Testis (tissue), 3 donors: ENCODE results near the gene CLPTM1L. TPM values are rescaled to one million over a fixed set of nuclear protein-coding genes. Genes with fewer than 3 reads are reported as not detected.

Source experiments
- DNase-seq: peaks from one replicate; pipeline ENCODE4 v3.0.0-alpha.2; 2019
- H3K27ac ChIP-seq, 2 donors: fragments of 200-600 bp; sonication (generic); one replicate each; pipeline ENCODE4 v1.5.1; 2019
- H3K27me3 ChIP-seq: fragments of 200-600 bp; sonication (generic); one replicate; pipeline ENCODE4 v1.5.1; 2019
- H3K36me3 ChIP-seq: fragments of 200-600 bp; sonication (generic); one replicate; pipeline ENCODE4 v1.5.1; 2017; ENCODE audit warnings: low read depth; ENCODE audit errors: missing control alignments
- H3K4me1 ChIP-seq: fragments of 200-600 bp; sonication (generic); one replicate; pipeline ENCODE4 v1.5.1; 2019
- H3K4me3 ChIP-seq, 2 donors: fragments of 200-600 bp; sonication (generic); one replicate each; pipeline ENCODE4 v1.5.1; 2017 to 2019
- H3K9me3 ChIP-seq: fragments of 200-600 bp; sonication (generic); one replicate; pipeline ENCODE4 v1.5.1; 2017
- POLR2A ChIP-seq: fragments of 450-650 bp; IDR thresholded peaks from one replicate; pipeline ENCODE4 v1.6.1; 2017; ENCODE audit warnings: antibody characterized with exemption, mild to moderate bottlenecking, moderate library complexity
- WGBS, 2 donors: methylation state at CpG; one replicate each; pipeline ENCODE4 v1.1.5; 2018; 5-methylcytosine and 5-hydroxymethylcytosine counted together
- intact Hi-C: fragments of 100-400 bp; cut with DNase I; formaldehyde crosslinking; loops from one replicate; pipeline ENCODE4 v1.15.1; 2023; ENCODE audit warnings: low total_unique reads
- polyA plus RNA-seq: library from polyadenylated mRNA; stranded (reverse); fragments of 350-450 nt; fragmentation: Illumina TruSeq; extraction: RNeasy Lipid Tissue Mini Kit (QIAGEN cat#74804); gene quantifications from one replicate; pipeline ENCODE4 v1.2.3, GENCODE V29; 2014; ENCODE audit warnings: low read depth, low replicate concordance; ENCODE audit not compliant: insufficient read depth
- total RNA-seq, 2 donors: library from RNA; depleted of rRNA; stranded (reverse); fragments of >200 nt; gene quantifications; one replicate each; pipeline ENCODE4 v1.2.3, GENCODE V29; 2016
- TF ChIP-seq, protein P1 (sequence below), 3 experiments: fragments of 450-650 bp in 2 of 3; fragments of 200-600 bp in 1 of 3; sonication (generic) in 1 of 3; IDR thresholded peaks; one replicate each; pipeline ENCODE4 v1.5.1; 2016 to 2019; ENCODE audit warnings: antibody characterized with exemption in 3 of 3, mild to moderate bottlenecking in 2 of 3, moderate library complexity in 1 of 3

CLPTM1L gene
- total and polyA plus RNA-seq, 3 donors from 2014 or later, result 148 to 170 (median 150) TPM

- H3K9me3 ChIP-seq, result no peaks in the 10 kb centered on the region
- WGBS, 2 donors, result 93 to 95% methylated on average over 18 to 22 of the region's 22 CpGs
- no peak for DNase-seq
- intact Hi-C loops, result no loop called here
- H3K27me3 ChIP-seq, result no peaks in the 10 kb centered on the region
- H3K4me3 ChIP-seq, result no peak overlapping the region
- H3K27ac ChIP-seq, result no peak overlapping the region
- no peaks in the 10 kb centered on the region for H3K4me1 ChIP-seq
- no peak for TF ChIP-seq POLR2A
- TF ChIP-seq, protein P1, sequence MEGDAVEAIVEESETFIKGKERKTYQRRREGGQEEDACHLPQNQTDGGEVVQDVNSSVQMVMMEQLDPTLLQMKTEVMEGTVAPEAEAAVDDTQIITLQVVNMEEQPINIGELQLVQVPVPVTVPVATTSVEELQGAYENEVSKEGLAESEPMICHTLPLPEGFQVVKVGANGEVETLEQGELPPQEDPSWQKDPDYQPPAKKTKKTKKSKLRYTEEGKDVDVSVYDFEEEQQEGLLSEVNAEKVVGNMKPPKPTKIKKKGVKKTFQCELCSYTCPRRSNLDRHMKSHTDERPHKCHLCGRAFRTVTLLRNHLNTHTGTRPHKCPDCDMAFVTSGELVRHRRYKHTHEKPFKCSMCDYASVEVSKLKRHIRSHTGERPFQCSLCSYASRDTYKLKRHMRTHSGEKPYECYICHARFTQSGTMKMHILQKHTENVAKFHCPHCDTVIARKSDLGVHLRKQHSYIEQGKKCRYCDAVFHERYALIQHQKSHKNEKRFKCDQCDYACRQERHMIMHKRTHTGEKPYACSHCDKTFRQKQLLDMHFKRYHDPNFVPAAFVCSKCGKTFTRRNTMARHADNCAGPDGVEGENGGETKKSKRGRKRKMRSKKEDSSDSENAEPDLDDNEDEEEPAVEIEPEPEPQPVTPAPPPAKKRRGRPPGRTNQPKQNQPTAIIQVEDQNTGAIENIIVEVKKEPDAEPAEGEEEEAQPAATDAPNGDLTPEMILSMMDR (IDR thresholded peaks at IDR 0.05), result no peak
- H3K36me3 ChIP-seq, result no peaks in the 10 kb centered on the region
These were observed 6.3 kb downstream of the CLPTM1L start for GRCh38 chr5:1338506-1339070.

DNA sequence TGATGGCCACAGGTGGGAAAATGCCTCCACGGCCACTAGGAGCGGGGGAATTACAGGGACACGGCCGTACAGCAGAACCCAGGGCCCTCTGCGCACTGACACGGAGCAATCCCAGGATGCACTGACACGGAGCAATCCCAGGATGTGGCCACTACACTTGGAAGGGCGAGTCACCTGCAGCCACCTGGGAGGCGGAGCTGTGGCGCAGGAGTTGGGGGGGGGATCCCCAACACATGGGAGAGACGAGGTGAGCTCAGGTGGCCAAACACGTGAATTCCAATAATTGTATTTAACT lies 6.8 kb downstream of the CLPTM1L start:
- no peak for TF ChIP-seq POLR2A
- TF ChIP-seq, protein P1 (IDR thresholded peaks at IDR 0.05), result no peak
- Histone ChIP-seq H3K4me1 (no peaks in the 10 kb centered on the region), H3K9me3 (no peaks in the 10 kb centered on the region), H3K36me3 (no peaks in the 10 kb centered on the region), H3K27ac (no peak overlapping the region), H3K27me3 (no peaks in the 10 kb centered on the region), H3K4me3 (no peak overlapping the region)
- WGBS, 2 donors, result 91 to 95% methylated on average over 12 of the region's 12 CpGs
- DNase-seq, result no peak
- intact Hi-C loops, result no loop called here

GRCh38 chr5:1337489-1338195 lies 7.3 kb downstream of the CLPTM1L start:
- WGBS, 2 donors, result 90 to 91% methylated on average over 5 to 22 of the region's 22 CpGs
- DNase-seq, result no peak

GRCh38 chr5:1336749-1337488 lies 8.0 kb downstream of the CLPTM1L start:
- Histone ChIP-seq H3K27me3 (no peaks in the 10 kb centered on the region), H3K4me1 (no peaks in the 10 kb centered on the region), H3K9me3 (no peaks in the 10 kb centered on the region), H3K4me3 (no peak overlapping the region), H3K36me3 (no peaks in the 10 kb centered on the region), H3K27ac (no peak overlapping the region)
- 89 to 91% methylated on average over 15 to 22 of the region's 22 CpGs for WGBS, 2 donors
- intact Hi-C loops, result no loop called here
- TF ChIP-seq, protein P1 (IDR thresholded peaks at IDR 0.05), result no peak
- TF ChIP-seq POLR2A, result no peak
- no peak for DNase-seq

More at GRCh38 chr5:1337489-1338195, 7.3 kb downstream of the CLPTM1L start:
- no peaks in the 10 kb centered on the region for H3K27me3 ChIP-seq
- intact Hi-C loops, result no loop called here
- no peaks in the 10 kb centered on the region for H3K9me3 ChIP-seq
- H3K4me3 ChIP-seq, result no peak overlapping the region
- no peaks in the 10 kb centered on the region for H3K4me1 ChIP-seq
- H3K27ac ChIP-seq, result no peak overlapping the region
- no peaks in the 10 kb centered on the region for H3K36me3 ChIP-seq
- TF ChIP-seq POLR2A, result no peak
- TF ChIP-seq, protein P1 (IDR thresholded peaks at IDR 0.05), result no peak
